ENCODE results near the gene ECSCR.
"Not testable (repeated sequence)": the region's sequence is repeated elsewhere in the genome, so short reads cannot be mapped to it uniquely, and the experiment has no call there.

Gene ECSCR

DNA sequence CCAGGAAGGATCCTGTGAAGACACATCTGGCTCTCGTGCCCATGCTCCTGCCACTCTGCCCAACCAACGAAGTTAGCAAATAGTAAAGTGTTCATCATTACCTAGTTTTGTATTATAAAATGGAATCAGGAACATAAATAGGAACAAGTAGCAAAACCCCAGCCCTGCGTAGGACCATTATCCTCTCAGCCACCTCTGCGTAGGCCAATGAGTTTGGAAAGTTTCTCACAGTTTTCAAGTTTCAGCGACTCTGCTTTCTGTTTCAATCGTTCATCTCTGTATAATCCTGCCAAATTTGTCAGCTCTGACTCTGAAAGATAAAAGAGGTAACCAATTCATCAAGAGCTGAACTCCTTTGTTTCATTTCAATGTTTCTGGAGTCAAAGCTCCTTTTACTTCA is 48.6 kb downstream of the ECSCR start:
- no peak for DNase-seq (ENCODE audit: low read depth)

DNA sequence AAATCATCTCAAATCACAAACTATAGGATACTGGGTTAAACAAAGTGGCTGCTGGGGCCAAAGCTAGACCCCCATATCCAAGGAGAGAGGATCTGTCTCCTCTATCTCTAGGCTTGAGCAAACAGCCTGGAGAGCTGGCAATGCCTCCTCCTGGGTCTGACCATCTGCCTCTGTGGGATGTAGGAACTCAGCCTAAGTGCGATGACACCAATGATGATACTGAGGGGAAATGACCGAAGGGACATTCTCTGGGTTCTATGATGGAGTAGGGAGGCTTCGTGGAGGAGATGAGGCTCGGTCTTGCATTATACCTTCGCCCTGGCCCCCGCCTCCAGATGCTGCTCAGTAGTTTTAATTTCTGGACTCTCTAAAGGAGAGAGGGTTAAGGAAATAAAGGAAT is 49.4 kb downstream of the ECSCR start:
- no peak for DNase-seq (ENCODE audit: low read depth)

DNA sequence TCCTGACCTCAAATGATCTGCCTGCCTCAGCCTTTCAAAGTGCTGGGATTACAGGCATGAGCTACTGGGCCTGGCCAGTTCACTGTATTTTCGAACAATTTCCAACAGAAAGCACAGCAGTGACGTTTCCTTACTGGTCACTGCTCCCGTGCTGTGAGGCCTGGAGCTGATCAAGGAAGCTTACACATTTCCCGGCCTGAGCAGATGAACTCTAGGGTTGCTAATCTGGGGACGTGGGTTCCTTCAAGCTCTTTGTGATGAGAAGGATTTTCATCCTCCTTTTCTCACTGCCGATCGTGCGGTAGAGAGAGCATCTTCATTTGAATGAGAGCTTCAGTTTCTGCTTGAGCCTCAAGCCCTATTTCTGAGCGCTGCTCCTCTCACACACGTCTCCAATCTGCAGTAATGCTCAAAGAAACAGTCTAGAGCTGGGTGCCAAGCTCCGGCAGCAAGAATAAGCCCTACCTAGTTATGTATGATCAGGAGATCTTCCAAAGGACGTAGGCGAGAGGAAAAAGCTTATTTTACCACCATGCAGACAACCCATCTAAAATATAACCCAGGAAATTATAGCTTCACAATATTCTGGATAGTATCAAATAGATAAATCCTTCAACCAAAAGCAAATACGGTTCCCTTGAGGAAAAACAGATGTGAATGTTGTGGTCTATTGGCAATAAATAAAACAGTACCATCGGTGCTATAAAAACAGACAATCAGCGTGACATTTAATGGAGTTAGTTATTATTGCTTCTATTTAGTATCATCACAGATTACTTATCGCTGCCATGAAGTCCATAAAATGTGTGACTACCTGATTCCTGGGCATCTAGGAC is 51.3 kb downstream of the ECSCR start:
- DNase-seq (ENCODE audit: low read depth), result no peak

DNA sequence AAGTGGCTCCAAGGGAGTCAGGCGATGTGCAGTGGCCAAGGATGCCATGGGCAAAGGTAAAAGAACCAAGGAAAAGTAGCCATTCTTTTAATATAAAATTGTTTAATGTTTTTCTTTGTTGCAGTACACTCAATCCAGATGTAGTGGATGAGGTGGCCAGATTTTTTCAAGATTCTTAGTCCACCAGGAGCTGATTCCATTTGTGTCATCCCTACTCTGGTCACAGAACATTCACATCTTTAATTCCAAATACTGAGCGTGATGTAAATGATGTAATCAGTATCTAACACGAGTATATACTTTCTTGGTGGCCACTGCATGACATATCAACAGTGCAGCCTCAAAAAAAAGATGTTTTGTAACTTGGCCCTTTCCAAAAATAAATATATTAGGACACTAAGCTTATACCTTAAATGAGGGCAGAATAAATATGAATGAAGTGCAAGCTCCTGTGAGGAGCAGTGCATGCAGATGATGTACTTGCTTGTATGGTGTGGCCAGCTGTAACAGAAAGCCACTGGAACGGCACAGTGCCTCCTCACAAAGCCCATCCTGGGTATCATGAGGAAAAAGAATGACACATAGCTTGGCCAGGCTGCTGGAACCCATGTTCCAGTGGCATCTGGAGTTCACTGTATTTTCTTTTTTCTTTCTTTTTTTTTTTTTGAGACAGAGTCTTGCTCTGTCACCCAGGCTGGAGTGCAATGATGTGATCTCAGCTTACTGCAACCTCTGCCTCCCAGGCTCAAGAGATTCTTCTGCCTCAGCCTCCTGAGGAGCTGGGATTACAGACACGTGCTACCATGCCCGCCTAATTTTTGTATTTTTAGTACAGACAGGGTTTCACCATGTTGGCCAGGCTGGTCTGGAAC is 52.2 kb downstream of the ECSCR start:
- DNase-seq (ENCODE audit: low read depth), result no peak

DNA sequence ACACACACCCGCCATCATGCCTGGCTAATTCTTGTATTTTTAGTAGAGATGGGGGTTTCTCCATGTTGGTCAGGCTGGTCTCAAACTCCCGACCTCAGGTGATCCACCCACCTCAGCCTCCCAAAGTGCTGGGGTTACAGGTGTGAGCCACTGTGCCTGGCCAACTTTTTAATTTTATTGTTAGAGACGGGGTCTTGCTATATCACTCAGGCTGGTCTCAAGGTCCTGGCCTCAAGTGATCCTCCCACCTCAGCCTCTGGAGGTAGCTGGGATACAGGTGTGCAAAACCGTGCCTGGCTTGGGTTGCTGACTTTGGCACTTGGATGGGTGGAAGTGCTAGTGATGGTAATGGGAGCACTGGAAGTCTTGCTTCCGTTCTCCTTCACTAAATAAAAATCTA is 53.4 kb downstream of the ECSCR start:
- not testable (repeated sequence) for DNase-seq (ENCODE audit: low read depth)

DNA sequence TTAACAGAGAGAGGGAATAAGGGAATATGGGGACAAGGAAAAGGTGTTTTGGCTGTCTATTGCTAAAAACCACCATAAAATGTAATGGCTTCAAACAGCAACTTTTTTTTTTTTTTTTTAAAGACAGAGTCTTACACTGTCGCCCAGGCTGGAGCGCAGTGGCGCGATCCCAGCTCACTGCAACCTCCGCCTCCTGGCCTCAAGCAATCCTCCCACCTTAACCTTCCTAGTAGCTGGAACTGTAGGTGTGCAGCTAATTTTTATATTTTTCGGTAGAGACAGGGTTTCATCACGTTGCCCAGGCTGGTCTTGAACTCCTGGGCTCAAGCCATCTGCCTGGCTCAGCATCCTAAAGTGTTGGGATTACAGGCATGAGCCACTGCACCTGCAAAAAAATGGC is 54.4 kb downstream of the ECSCR start:
- DNase-seq (ENCODE audit: low read depth), result no peak

DNA sequence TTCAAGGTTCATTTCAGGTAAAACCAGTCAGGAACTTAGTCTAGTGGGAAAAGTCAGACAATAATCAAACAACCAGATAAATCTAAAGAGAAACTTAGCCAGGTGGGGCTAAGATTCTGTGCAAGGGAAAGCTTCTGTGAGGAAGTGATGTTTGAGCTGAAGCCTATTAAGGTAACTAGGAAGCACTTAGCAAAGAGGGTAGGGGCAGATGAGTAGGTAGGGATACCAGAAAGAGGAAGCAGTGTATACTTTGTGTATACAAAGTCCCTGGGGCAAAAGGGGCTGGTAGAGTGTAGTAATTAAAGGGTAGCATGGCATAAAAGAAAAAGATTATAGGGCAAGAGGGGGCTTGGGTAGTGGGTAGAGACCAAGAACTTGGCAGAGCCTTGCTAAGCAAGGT is 55.0 kb downstream of the ECSCR start:
- DNase-seq (ENCODE audit: low read depth), result no peak

DNA sequence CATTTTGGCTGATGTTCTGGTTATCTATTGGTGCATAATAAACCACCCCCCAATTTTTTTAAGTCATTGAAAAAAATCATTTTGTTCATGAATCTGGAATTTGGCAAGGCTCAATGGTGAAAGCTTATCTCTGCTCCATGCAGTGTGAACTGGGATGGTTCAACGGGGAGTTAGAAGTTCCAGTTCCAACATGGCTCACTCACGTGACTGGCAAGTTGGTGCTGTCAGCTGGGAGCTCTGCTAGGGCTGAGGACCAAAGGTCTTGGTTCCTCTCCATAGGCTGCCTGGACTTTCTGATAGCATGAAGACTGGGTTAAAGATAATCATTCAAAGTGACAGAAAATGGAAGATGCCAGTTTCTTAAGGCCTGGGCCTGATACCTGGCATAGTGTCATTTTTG is 55.6 kb downstream of the ECSCR start:
- no peak for DNase-seq (ENCODE audit: low read depth)

DNA sequence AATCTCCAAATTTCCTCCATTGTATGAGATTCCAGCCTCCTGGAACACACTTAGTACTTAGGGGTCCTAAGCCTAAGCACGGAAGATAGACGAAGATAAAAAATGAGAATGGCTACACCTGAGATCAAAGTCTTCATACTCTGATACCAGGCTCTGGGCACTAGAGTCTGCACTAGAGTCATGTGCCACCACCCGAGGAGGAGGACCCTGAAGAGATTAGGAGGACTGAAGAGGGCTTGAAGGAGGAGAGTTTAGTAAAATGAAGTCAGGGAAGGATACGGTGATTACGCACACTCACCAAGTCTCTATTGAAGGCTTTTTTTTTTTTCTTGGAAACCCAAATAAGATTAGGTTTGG is 58.1 kb downstream of the ECSCR start:
- DNase-seq (ENCODE audit: low read depth), result no peak

DNA sequence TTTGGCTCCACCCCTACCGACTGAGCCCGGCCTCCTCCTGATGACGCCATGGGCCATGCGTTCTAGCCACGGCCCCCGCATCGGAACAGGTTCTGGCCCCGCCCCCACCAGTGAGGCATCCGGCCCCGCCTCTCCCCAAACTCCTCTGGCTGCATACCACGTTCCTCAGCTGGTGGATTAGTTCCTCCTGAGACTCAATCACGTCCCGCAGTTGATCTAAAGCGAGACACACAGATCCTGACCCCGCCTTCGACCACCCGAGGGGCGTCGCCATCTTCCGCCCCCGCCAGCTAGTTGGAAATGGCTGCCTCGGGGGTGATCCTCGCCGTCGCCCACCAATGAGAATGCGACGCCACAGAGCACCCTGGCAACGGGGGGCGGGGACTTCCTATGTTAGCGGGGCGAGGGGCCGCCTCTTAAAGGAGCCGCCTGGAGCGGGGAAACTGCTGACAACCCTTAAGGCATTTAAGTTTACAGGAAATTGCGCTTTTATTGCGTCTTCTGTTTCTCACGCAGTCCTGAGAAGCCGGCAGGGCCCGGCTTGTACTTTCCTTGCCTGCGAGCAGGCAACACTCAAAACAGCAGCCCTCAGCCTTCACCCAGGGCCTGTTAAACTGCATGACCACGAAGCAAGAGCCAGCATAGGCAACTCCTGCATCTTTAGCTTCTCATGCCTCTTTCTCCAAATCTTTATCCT is 58.6 kb downstream of the ECSCR start, which contains the start of gene SPATA24:
Gene SPATA24 (minus strand): TSS at position 303 of the 697 bp plus-strand sequence. CDS start 29 bp downstream, at position 274.
- peak; percentile 99 for DNase-seq (ENCODE audit: low read depth)

DNA sequence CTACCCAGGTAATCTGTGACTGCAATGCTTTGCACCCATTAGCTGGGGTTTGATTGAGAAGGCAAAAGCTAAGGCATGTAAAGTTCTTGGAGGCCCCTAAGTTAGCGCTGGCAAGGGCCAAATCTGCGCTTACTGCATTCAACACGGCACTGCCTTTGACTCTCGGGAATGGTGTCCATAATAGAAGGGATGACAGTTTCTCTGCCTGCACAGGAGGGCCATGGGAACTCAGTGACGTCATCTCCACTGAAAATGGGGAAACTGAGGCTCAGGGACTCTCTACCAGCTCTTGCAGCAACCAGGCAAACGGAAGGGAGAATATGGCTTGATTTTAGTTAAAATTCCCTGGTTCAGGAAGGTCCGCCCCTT is 59.1 kb downstream of the ECSCR start:
- no peak for DNase-seq (ENCODE audit: low read depth)

DNA sequence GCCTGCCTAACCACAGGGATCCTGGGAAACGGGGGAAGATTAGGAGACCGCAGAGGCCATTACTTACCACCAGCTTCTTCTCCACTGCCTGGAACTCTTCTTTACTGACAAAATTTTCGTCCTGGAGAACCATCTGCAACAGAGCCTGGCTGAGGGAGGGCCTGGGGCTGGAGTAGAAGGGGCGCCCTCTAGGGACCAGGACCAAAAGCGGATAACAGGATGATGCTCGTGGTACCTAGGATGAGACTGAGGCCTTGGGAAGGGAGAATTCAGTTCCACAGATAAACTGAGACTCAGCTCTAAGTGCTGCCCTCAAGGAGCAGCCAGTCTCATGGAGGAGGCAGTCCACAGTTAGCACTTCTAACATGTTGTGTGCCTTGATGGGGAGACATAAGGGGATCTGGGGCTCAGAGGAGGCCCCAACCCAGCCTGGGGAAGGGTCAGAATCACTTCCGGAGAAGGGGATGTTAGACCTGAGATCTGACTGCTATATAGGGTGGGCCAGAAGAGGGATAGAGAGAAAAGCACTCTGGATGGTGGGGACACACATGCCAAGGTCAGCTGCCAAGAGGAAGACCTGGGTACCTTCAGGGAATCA is 59.9 kb downstream of the ECSCR start:
- peak; percentile 27 for DNase-seq (ENCODE audit: low read depth)

DNA sequence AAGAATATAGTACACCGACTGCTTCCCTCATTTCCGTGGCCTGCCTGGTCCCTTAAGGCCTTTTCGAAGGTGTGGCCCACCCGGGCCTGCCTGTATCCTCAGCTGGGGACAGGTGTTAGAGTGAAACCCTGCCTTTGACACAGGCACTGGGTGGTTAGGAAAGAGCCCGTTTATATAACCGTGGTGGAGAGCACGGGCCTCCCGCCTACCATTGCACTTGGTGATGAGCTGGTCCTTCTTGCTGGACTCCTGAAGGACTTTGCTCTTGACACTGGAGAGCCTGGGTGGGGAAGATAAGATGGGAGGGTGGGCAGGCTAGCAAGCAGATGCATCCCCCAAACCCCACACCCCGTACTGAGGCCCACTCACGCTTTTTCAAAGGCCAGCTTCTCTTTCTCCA is 61.0 kb downstream of the ECSCR start:
- DNase-seq (ENCODE audit: low read depth), result no peak

DNA sequence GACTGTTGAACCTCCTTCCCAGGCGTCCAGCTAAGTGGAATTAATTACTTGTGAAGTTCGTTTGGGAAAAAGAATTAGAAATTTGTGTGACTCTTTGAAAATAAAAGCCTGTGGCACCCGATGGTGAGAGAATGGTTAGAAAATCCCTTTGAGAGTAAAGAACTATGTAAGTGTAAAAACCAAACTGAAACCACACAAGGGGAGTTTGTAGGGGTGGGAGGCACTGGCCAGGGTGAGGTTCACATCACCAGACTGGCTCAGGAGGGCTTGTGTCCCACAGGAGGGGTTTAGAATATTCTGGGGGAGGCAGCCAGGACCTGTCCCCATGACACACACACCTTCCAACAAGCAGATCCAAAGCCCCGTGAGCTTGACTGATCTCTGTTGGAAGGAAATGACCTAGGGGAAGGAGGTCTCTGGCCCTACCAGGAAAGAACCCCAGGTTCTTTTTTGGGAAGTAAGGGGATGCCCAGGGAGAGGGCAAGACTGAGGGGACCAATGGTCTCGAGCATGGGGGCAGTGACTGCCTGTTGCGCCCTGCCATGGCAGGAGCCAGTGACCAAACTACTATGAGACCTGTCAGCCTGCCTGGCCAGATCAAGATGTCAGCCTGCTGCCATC is 62.9 kb downstream of the ECSCR start:
- no peak for DNase-seq (ENCODE audit: low read depth)
